ENCODE measurements around the gene C1QTNF8. TPM values are rescaled to one million over a fixed set of nuclear protein-coding genes. Genes with fewer than 3 reads are reported as not detected.

The C1QTNF8 gene
- total and polyA plus RNA-seq, 2 of the 13 experiments (the other 11 are each of a cell fraction or from before 2014, with no cell fraction given), result 0.09 TPM; not detected in 1

DNA sequence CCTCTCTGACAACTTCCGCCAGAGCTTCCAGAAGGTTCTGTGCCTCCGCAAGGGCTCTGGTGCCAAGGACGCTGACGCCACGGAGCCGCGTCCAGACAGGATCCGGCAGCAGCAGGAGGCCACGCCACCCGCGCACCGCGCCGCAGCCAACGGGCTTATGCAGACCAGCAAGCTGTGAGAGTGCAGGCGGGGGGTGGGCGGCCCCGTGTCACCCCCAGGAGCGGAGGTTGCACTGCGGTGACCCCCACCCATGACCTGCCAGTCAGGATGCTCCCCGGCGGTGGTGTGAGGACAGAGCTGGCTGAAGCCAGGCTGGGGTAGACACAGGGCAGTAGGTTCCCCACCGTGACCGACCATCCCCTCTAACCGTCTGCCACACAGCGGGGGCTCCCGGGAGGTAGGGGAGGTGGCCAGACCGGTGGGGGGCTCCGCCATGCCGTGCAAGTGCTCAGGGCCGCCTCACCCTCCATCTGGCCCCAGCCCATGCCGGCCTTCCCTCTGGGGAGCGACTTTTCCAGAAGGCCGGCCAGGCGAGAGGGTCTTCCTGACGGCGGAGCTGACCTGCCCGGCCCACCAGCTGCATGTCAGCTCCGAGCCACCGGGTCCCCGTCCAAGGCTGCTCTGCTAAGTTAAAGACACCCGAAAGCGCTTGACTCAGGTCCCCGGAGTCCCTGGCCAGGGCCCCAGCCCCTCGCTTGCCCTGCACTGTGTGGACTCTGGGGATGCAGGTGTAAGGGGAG is 16.1 kb downstream of the C1QTNF8 start:
- ATAC-seq, result no peak

GRCh38 chr16:1079341-1079740 is 16.7 kb downstream of the C1QTNF8 start:
- POLR2A ChIA-PET, result no interaction called here
- TF ChIP-seq ZNF768 (CRISPR knock-in tag; IDR thresholded peaks at IDR 0.05) (no peak), HOXA3 (CRISPR knock-in tag; IDR thresholded peaks at IDR 0.05) (peak; percentile 19; the same call in 1 of the 2 replicates), ZBTB38 (CRISPR knock-in tag; IDR thresholded peaks at IDR 0.05) (0 out of 2 replicates have a peak, but pooled peaks have one; percentile 14), U2AF2 (IDR thresholded peaks at IDR 0.05; ENCODE audit: low read depth, low read length) (no peak)
- in situ Hi-C loops (cut with HindIII; ENCODE audit: extremely low pct_ligation_motif_present, low pct_unique_long_range_greater_than_20kb) (no loop called here), intact Hi-C loops (cut with micrococcal nuclease; ENCODE audit: unreplicated experiment) (no loop called here)
- Histone ChIP-seq H3K9ac (ENCODE audit: insufficient read depth, low read depth, low read length) (no peak overlapping the region), H3K9me3 (ENCODE audit: low read length) (no peaks in the 10 kb centered on the region), H3K4me1 (ENCODE audit: insufficient read depth, low read length) (peaks cover 80% of the 10 kb centered on the region), H4K20me1 (ENCODE audit: insufficient read depth, low read length) (no peaks in the 10 kb centered on the region), H2AFZ (ENCODE audit: low read length) (no peak overlapping the region), H3K27ac (ENCODE audit: extremely low read length, insufficient read depth, low read length) (no peak overlapping the region), H3K27me3 (ENCODE audit: control insufficient read depth in 1 of 2, insufficient read depth in 2 of 2, low read length in 2 of 2) (peaks cover 1 to 27% of the 10 kb centered on the region in 2 experiments; a peak in 3 of 5 replicates), H3K4me3 (replicated peaks in 1 of 3; ENCODE audit: insufficient read depth in 1 of 3, low read depth in 2 of 3, low read length in 3 of 3) (no peak overlapping the region), H3K4me2 (ENCODE audit: low read depth, low read length) (no peak overlapping the region), H3K36me3 (replicated peaks in 1 of 2; ENCODE audit: control insufficient read depth in 1 of 2, insufficient read depth in 2 of 2, low read length in 2 of 2) (no peaks in the 10 kb centered on the region), H3K79me2 (ENCODE audit: insufficient read depth, low read length) (no peaks in the 10 kb centered on the region)
- WGBS (ENCODE audit: low lambda C conversion rate), result 97% methylated on average over 38 of the region's 43 CpGs
- ATAC-seq, result no peak
- DNase-seq (ENCODE audit: low spot score), result no peak
- no TSS peak for BruUV-seq (replicated peaks)
- FAIRE-seq, result no peak
- CTCF ChIA-PET (ENCODE audit: low intra/inter-chr PET ratio, low total read pairs), result no interaction called here

More for the DNA sequence above, 16.1 kb downstream of the C1QTNF8 start:
- no peaks in the 10 kb centered on the region for H3K79me2 ChIP-seq (ENCODE audit: insufficient read depth, low read length)
- H3K9ac ChIP-seq (ENCODE audit: insufficient read depth, low read depth, low read length), result no peak overlapping the region
- in situ Hi-C loops (cut with HindIII; ENCODE audit: extremely low pct_ligation_motif_present, low pct_unique_long_range_greater_than_20kb) (no loop called here), intact Hi-C loops (cut with micrococcal nuclease; ENCODE audit: unreplicated experiment) (no loop called here)
- DNase-seq (ENCODE audit: low spot score) (no peak), FAIRE-seq (no peak)
- ChIA-PET CTCF (ENCODE audit: low intra/inter-chr PET ratio, low total read pairs) (no interaction called here), POLR2A (interaction anchor here (3.6 kb wide), 1 partner anchor 11 kb away, joined by 14 read pairs; no protein-coding TSS in a partner anchor)
- H3K9me3 ChIP-seq (ENCODE audit: low read length), result peaks cover 5% of the 10 kb centered on the region
- peaks cover 80% of the 10 kb centered on the region for H3K4me1 ChIP-seq (ENCODE audit: insufficient read depth, low read length)
- no peak overlapping the region for H2AFZ ChIP-seq (ENCODE audit: low read length)
- BruUV-seq (replicated peaks), result no TSS peak
- peaks cover 1 to 21% of the 10 kb centered on the region in 2 experiments; a peak in 2 of 5 replicates for H3K27me3 ChIP-seq (ENCODE audit: control insufficient read depth in 1 of 2, insufficient read depth in 2 of 2, low read length in 2 of 2)
- H3K4me3 ChIP-seq (replicated peaks in 1 of 3; ENCODE audit: insufficient read depth in 1 of 3, low read depth in 2 of 3, low read length in 3 of 3), result 0 out of 6 replicates have a peak overlapping the region, but pooled peaks of 1 of the 3 experiments have one; percentile 10
- H3K36me3 ChIP-seq (replicated peaks in 1 of 2; ENCODE audit: control insufficient read depth in 1 of 2, insufficient read depth in 2 of 2, low read length in 2 of 2), result no peaks in the 10 kb centered on the region
- H3K27ac ChIP-seq (ENCODE audit: extremely low read length, insufficient read depth, low read length), result no peak overlapping the region
- WGBS (ENCODE audit: low lambda C conversion rate), result 86% methylated on average over 20 of the region's 45 CpGs
- no peaks in the 10 kb centered on the region for H4K20me1 ChIP-seq (ENCODE audit: insufficient read depth, low read length)
- H3K4me2 ChIP-seq (ENCODE audit: low read depth, low read length), result no peak overlapping the region
- no peak for TF ChIP-seq ZFP62 (CRISPR knock-in tag; IDR thresholded peaks at IDR 0.05)
- no peak for TF ChIP-seq FOXJ3 (CRISPR knock-in tag; IDR thresholded peaks at IDR 0.05; ENCODE audit: borderline replicate concordance)
- TF ChIP-seq NFYB (CRISPR knock-in tag; IDR thresholded peaks at IDR 0.05), result no peak
- TF ChIP-seq, protein P1, sequence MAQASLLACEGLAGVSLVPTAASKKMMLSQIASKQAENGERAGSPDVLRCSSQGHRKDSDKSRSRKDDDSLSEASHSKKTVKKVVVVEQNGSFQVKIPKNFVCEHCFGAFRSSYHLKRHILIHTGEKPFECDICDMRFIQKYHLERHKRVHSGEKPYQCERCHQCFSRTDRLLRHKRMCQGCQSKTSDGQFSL (CRISPR knock-in tag; IDR thresholded peaks at IDR 0.05), result 0 out of 2 replicates have a peak, but pooled peaks have one; percentile 9
- TF ChIP-seq NR3C1 (CRISPR knock-in tag; IDR thresholded peaks at IDR 0.05), result no peak
- no peak for TF ChIP-seq ISL2 (CRISPR knock-in tag; IDR thresholded peaks at IDR 0.05)
- TF ChIP-seq ZNF550 (CRISPR knock-in tag; IDR thresholded peaks at IDR 0.05; ENCODE audit: borderline replicate concordance), result no peak
- no peak for TF ChIP-seq REXO4 (CRISPR knock-in tag; IDR thresholded peaks at IDR 0.05; ENCODE audit: borderline replicate concordance)
